ENCODE data around the gene CEMIP.
A peak's percentile ranks its signal among the peaks of the same experiment; 100 is the strongest.

CEMIP gene

DNA sequence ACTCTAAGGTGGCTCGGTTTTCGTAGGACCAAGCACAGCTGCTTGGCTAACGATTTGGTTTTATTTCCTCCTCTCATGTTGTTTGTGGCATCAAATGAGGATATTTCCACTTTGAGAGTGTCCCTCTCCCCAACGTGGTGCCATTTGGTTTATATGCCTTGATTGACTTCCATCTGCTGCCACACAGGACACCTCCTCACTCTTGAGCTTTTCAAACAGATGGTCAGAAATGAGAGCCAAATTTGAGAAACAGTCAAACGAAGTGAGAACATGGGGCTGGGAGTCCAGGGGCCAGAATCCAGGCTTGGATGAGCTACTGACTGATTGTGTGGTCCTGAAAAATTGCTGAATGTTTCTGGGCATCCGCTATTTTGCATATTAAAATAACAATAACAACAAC, 43.5 kb downstream of the CEMIP start:
- no peak for DNase-seq (ENCODE audit: low read depth in 2 of 2)

DNA sequence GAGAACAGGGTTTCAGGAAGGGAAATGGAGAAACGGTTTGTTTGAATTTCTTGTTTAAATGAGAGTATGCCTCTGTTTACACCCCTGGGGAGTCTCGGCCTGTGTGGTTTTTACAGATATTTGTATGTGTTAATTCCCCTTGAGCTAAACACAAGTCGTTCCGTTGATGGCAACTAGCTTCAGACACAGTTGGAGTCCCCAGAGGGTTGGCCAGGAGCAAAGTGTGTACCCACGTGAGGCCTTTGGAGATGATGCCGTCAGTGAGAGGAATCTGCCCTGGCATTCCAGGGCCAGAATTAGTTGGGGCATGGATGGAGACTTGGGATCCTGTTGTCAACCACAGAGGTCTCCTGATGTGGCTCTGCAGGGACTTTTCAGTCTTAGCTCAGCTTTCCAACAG, 44.0 kb downstream of the CEMIP start:
- no peak for DNase-seq (ENCODE audit: low read depth in 2 of 2)

DNA sequence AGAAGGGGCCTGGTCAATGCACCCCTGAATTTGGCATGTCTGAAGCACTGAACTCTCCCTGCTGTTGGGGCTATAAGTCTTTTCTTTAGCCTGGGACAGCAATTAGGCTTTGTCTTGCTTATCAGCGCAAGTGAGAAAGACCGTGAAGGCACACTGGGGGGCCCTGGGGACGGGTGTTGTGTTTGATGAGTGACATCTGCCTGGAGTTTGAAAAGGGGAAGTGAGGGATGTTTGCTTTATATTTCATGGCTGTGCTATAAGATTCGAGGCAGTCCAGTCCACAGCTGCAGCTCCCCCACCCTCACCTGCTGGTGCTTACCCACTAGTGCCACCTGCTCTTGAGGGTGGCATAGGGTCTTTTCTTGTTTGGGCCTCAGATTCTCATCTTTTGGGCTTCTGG, 44.8 kb downstream of the CEMIP start:
- no peak for DNase-seq (ENCODE audit: low read depth in 2 of 2)

DNA sequence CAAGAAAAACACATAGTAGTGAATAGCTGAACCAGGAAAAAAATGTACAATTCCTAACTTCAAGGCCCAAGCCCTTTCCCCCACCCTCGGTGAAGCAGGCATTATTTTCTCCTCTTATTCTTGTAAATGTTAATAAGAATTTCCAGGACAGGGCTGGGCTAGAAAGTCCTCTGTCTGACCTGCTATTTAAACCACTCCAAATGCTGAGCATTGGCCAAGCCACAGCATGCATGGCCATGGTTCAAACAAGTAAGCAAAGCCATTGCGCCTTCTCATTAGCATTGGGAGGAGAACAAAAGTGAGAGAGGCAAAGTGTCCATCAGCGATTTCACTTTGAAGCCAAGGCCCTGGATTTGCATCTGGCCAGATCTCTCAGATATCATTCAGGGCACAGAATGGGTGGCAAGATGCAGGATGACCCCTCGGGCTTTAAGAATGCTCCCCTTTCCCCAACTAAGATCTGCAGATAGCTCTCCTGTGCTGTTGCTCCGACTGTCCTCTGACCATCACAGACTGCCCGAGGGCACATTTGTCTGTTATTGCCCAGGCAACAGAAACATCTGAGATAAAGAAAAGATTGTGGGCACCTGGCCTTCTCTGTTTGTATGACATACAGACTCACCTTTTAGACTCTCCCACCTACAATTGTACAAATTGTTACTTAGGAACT, 46.3 kb downstream of the CEMIP start:
- no peak for DNase-seq (ENCODE audit: low read depth in 2 of 2)

DNA sequence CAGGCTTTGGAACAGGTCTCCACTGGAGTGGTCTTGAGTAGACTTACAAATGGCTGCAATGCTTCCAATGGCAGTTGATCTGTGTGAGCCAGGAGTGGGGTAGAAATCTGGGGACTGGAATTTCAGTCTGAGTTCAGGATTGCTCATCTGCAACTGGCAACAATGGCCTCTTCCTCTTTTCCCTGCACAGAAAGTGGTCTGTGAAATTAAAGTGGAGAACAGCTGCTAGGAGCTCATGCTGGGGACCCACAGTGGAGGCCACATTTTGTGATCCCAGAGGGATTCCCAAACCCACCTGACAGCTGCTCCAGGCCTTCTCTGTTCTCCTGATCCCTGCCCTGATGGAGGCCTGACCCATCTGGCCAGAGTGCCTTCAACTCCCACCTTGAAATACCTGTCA, 49.6 kb downstream of the CEMIP start:
- DNase-seq (ENCODE audit: low read depth in 2 of 2): no peak

DNA sequence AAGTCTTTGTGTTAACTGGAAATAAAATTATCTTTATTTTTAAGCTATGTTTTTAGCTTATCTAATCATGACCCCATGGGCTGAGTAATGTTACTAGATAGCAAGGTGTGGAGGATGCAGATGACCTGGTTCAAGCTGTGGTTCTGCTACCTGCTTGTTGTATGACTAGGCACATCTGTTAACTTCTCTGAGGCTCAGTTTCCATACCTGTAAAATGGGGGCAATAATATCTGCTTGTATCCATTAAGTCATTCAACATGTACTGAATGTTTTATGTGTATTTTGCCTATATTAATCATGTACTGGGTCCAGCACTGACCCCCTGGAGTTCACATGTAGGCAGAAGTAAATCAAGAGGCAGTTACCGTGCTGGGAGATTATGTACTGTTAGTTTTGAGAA, 51.5 kb downstream of the CEMIP start:
- no peak for DNase-seq (ENCODE audit: low read depth in 2 of 2)

DNA sequence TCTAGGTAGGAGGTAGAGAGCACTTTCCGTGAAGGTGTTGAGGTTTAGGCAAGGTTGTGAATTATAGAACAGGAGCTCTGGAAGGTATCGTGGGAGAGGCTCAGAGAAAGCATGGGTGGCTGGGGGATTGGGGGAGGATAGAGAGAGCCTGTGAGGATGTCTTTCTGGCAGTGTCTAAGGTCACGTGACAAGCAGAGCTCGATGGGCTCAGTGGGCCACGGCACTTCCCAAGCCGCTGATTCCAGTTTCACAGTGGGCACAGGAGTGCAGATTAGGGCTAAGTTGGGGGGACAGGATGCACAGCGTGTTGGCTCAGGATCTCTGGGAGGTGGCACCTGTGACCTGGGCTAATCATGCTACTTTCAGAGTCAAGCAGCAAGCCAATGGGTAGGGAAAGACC, 52.0 kb downstream of the CEMIP start:
- DNase-seq (ENCODE audit: low read depth in 2 of 2): no peak

DNA sequence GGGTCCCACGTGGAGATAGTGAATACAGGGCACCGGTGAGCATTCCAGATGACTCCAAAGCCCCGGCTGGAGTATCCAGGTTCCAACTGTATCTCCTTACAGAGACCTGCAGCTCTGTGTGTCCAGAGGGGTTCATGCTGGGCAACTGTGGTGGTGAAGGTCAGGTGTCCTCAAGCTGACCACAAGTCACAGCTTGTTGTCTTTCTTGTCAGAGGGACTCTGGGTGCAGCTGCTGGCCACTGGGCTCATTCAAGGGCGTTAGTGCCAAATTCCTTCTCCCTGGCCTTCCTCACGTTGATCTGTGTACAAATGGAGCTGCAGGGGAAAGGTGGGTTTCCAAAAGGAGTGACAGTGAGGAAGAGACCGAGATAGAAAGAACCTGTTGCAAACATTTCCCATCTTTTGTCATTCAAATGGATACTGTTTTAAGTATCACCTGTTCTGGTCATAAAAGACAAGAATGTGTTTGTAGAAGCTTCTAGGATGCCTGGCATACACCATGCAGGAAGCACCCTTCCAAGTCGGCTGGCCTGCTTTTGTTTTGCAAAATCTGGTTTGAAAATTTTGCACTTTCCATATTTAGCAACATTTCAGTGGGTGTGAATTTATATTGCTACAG, 52.5 kb downstream of the CEMIP start:
- no peak for DNase-seq (ENCODE audit: low read depth in 2 of 2)

DNA sequence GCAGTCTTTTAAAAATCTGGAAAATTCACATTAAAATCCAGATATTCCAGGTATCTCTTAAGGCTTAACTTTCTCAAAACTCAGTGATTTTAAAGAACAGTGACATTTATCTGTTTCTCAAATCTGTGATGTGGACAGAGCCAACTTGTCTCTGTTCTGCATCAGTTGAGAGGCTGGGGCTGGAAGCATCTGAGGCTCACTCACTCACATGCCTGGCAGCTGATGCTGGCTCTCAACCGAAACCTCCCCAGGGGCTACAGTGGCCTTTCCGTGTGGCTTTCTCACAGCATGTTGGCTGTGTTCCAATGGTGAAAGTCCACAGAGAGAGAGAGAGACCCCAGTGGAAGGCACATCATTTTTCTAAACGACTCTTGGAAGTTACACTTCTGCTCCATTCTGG, 53.5 kb downstream of the CEMIP start:
- DNase-seq (ENCODE audit: low read depth in 2 of 2): no peak

DNA sequence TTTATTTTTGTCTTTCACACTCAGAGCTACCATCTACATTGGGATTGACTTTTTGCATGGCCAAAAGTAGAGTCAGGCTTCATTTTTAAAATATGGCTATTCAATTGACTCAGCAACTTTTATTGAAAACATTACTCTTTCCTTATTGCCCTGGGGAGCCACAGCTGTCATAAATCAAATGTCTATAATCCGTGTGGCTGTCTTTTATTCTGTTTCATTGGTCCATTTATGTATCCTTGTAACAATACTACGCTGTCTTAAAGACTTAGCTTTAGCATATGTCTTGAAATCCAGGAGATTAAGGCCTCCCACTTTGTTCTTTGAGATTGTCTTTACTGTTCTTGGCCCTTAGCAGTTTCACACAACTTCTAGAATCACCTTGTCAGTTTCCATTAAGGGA, 55.2 kb downstream of the CEMIP start:
- no peak for DNase-seq (ENCODE audit: low read depth in 2 of 2)

DNA sequence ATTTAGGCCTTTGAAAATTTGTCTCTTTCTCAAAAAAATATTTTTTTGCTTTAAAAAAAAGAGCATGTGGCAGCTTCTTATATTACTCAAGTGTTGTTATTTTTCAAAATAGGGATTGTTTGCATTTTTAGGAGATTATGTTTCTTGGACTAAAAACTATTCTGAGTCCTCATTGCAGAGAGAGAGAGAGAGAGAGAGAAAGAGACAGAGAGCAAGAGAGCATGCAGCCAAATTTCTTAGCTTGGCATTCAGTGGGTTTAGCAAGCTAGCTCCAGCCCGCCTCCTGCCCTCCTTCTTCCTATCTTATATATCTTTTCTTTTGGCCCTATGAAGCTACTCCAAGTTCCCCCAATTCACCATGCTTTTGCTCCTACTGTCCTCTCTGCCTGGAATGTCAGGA, 55.7 kb downstream of the CEMIP start:
- DNase-seq (ENCODE audit: low read depth in 2 of 2): no peak

DNA sequence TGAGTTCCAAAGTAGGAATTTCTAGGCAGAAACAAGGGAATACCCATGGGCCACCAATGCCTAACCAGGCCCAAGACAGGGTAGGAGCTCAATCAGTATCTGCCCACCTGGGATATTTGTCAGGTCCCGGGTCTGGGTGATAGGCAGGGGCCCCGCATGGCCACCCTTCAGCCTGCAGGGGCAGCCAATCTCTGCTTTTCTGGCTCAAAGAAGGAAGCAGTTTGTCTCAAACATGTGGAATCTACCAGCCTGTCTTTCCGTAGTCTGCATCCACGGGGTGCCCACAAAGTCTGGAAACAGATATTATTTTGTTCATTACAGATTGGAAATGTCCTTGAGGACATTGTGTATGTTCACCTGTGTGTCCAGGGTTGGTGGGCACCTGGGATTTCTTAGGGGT, 56.2 kb downstream of the CEMIP start:
- no peak for DNase-seq (ENCODE audit: low read depth in 2 of 2)

DNA sequence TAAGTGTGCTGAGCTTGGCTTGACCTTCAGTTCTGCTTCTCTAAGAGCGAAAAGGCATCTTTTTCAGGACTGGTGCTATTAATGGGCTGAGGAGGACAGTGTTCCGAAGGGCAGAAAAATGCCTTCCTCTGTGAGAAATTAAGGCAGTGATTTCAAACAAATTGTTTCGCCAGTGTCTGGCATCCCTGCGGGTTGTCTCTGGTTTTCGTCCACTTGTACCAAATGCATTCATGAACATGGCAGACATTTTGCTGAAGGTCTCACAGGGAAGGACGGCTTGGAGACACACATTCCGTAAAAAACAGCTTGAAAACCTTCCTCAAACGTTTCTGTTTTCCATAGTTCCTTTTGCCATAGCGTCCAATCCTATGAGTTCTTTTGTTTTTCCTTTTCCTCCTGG, 57.1 kb downstream of the CEMIP start:
- DNase-seq (ENCODE audit: low read depth in 2 of 2): no peak

DNA sequence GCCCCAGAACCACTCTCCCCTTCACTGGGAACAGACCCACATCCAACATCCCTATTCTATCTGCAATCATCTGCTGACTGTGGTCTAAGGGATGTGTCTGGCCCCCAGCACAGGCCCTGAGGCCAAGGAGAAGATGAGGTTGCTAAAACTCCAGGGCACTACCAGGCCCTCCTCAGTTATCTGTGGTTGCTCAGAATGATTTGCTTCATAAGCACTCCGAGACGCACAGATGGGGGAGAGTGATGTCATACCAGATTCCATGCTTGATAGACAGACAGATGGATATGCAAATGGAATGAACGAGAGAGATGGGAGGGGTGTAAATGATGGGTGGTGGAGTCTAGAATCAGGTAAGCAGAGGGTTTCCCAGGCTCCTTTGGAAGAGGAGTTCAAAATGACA, 57.8 kb downstream of the CEMIP start:
- DNase-seq (ENCODE audit: low read depth in 2 of 2): no peak

DNA sequence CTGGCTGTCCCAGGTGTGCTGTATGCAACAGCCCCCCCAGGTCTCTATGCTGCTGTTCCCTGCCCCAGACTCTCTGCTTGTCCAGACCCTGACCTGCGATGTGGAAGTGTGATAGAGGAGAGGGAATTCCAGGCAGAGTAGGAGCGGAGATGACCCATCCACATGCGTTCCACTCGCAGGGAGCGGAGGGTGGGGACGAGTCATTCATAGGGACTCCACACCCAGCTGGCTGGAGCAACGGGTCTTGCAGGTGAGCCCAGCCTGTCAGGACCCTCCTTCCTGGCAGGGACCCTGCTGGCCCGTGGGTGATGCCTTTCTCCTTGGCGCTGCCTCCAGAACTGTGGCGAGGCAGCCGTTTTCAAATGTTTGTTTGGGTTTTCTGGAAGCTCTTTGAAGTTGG, 58.8 kb downstream of the CEMIP start:
- no peak for DNase-seq (ENCODE audit: low read depth in 2 of 2)

DNA sequence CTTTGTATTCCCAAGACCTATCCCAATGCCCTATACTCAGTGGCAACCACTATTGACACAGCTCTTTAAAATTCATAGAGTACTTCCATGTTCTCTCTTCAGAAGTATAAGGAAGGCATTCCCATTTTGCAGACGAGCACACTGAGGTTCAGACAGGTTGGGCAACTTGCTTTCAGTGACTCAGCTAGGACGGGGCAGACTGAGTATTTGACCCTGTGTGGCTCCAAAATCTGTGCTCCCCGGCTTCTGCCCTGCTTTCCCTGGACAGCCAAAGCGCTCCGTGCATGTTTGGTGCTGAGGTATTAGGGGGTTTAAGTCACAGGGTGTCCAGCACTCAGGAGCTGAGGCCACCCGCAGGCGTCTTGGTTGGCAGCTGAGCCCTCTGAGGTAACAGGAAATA, 59.5 kb downstream of the CEMIP start:
- DNase-seq (ENCODE audit: low read depth in 2 of 2): no peak

DNA sequence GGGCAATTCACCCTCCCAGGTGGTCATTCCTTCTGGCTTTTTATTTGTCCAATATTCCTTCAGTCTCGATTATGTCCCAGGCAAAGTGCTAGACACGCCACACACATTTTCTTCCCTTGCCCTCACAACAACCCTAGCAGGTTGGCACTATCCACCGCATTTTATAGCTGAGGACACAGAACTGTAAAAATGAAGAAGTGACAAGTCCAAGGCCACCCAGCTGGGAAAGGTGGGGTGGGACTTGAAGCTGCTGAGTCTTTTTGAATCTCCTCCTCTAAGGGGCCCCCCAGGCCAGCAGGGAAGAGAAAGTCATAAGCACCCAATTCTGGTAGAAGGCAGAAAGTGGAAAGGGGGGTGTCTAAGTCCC, 60.6 kb downstream of the CEMIP start:
- no peak for DNase-seq (ENCODE audit: low read depth in 2 of 2)

DNA sequence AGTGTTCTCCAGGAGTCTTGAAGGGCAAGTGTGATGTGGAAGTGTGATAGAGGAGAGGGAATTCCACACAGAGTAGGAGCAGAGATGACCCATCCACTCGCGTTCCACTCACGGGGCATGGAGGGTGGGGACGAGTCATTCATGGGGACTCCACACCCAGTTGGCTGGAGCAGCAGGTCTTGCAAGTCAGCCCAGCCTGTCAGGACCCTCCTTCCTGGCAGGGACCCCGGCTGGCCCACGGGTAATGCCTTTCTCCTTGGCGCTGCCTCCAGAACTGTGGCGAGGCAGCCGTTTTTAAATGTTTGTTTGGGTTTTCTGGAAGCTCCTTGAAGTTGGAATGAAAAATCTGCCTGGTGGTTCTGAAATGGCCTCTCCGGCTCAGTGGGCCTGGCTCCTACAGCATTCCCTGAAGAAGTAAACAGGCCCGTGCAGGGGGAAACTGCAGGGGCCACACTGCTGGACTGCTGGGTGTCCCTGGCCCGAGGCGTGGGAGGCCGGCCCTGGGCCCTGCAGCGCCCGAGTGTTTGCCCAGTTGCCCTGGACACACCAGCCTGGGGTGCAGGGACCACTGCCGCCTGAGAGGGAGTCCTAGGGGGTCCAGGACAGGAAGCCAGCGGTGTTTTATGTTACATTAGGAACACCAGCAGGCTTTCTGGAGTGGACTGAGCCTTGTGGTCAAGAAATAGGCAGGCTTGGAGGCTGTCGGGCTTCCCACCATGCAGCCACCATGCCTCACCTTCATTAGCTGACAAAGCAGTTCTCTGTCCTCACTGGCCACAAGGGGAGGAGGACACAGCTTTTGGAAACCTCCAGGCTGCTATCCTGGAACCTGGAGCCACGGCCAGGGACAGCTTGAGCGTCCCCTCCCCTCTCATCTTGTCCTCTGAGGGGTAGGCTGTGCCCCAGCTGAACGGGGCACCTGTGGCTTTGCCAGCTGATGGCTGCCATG, 61.3 kb downstream of the CEMIP start:
- DNase-seq (ENCODE audit: low read depth in 2 of 2): no peak

DNA sequence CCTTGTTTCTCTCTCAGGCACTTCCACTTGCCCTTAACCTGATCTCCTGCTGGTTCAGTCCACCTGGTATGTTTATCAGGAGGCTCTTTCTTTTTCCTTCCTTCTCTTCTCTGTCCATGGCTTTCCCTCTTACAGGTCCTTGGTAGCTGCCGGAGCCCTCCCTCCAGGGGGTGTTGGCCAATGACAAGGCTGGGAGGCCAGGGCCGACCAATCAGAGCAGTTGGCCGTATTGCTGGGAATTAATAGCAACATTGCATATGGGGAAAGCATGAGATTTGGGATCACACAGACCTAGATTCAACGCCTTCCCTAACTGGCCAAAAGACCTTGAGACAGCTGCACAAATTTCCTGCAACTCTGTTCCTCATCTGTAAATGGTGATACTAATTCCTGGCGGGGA, 62.4 kb downstream of the CEMIP start:
- no peak for DNase-seq (ENCODE audit: low read depth in 2 of 2)

DNA sequence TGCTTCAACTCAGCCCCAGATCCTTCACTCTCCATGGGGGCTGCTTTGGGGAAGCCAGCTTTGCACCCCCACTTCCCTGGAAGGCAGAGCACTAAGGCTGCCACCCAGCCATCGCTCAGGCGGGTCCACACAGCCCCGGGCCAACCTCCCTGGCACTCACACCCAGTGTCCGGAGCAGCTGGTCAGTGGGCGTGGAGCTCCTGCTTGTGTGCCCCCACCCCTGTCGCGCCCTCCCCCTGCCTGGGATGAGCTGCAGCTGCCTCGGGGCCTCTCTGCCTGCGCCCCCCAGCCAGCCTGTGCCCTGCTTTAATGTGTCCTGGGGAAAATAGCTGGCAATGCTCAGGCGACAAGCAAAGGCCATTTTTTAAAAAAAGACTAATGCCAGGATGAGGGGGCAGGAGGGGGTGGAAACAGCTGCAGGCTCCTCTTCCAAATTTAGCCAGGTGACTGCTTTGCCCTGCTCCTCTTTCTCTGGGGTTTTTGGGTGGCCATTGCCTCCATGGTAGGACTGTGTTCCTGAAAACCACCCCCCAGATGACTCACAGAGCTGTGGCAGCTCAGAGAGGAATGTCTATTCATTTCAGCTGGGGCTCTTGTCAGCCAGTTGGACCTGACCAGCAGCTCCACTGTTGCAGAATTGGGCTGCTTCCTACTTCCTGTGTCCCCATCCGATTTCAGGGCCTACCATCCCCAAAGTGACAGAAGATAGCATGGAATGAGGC, 65.0 kb downstream of the CEMIP start:
- peak in 1 of 2 experiments; percentile 21 for DNase-seq (ENCODE audit: low read depth in 2 of 2)

DNA sequence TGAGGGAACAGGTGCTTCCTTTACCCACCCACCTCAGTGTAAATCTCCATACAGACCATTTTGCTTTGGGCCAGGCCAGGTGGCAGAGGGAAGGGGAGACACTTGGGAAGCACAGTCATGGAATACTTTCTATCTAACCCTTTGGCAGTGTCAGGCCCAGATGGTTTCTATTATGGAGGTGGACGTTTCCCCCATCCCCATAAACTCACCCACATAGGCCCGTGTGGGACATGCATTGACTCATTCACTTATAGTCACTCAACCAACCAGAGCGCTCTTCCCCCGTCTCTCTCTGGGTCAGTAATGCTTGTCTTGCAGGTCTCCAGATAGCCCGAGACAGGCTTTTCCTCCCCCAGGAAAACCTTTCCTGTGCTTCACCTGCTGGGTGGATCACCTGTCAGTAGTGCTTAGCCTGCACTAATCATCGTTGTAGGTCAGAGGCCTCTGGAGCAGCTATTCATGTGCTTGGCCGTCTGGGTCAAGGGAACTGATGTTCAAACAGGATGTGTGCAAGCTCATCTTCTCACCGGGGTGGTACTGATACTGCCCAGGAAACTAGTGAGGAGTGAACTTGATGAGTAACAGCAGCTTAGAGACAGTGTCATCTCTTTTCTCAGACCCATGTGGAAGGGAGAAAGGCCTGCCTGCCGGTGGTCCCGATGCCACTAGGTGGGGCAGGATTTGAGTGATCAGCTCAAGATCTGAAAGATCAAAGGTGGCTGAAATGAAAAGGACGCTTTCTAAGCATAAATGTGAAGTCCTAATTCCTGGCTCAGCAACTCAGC, 67.1 kb downstream of the CEMIP start:
- DNase-seq (ENCODE audit: low read depth in 2 of 2): no peak

DNA sequence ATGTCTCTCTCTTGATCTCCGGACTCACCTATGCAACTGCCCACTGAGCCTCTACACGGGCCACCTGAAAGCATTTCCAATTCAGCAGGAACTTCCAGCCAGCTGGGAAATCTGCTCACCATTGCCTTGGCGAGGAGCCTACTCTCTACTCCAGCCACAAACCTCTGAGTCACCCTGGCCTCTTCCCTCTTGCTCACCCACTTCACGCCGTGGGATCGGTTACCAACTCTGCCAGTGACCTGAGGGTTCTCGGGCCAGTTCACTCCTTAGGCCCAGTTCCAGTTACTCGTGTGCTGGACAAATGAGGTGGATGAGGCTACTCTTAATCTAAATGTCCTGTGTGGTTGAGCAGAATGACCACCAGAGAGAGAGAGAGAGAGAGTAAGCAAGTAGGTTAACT, 70.1 kb downstream of the CEMIP start:
- peak; percentile 24 to 40 for DNase-seq (ENCODE audit: low read depth in 2 of 2)
